ENCODE measurements around the gene TMEM272. TPM values are rescaled to one million over a fixed set of nuclear protein-coding genes. Genes with fewer than 3 reads are reported as not detected.

TMEM272 gene
- total and polyA plus RNA-seq, 2 donors (not counting 3 experiments of a cell fraction or from before 2014, with no cell fraction given) = not detected

- no peak overlapping the region for H2AFZ ChIP-seq (ENCODE audit: low read depth, low read length)
- intact Hi-C loops (cut with micrococcal nuclease) = no loop called here
- H3K4me2 ChIP-seq (ENCODE audit: insufficient read depth, low read length) = no peak overlapping the region
- no peak overlapping the region for H3K9ac ChIP-seq (replicated peaks; ENCODE audit: extremely low read depth, insufficient read depth, low read length)
- CTCF ChIA-PET = interaction anchor here (0.9 to 1.0 kb wide), 2 partner anchors 12 to 351 kb away, joined by 3 to 4 read pairs; no protein-coding TSS in a partner anchor
- no peaks in the 10 kb centered on the region for H3K4me1 ChIP-seq (ENCODE audit: control insufficient read depth, extremely low read depth, insufficient read depth, low read length)
- no peaks in the 10 kb centered on the region for H3K27me3 ChIP-seq (ENCODE audit: control insufficient read depth in 2 of 2, insufficient read depth in 2 of 2, low read length in 2 of 2)
- H3K79me2 ChIP-seq (ENCODE audit: control insufficient read depth, insufficient read depth, low read length) = no peaks in the 10 kb centered on the region
- FAIRE-seq = no peak
- H3K36me3 ChIP-seq (ENCODE audit: control insufficient read depth in 2 of 2, extremely low read depth in 1 of 2, insufficient read depth in 2 of 2, low read length in 2 of 2) = no peaks in the 10 kb centered on the region
- H3K27ac ChIP-seq (ENCODE audit: insufficient read depth, low read depth, low read length) = no peak overlapping the region
- DNase-seq (ENCODE audit: low read depth, low spot score) = no peak
- TF ChIP-seq CTCF (IDR thresholded peaks at IDR 0.05; ENCODE audit: extremely low read depth in 1 of 2, insufficient read depth in 1 of 2, low read depth in 1 of 2, low read length in 2 of 2) (no peak), POLR2A (IDR thresholded peaks at IDR 0.05; ENCODE audit: low read depth, low read length) (no peak)
- no peak overlapping the region for H3K4me3 ChIP-seq (replicated peaks in 1 of 3; ENCODE audit: insufficient read depth in 1 of 3, low read depth in 1 of 3, low read length in 3 of 3)
- BruUV-seq (replicated peaks) = no TSS peak
- dilution Hi-C loops (cut with MboI; ENCODE audit: extremely low pct_ligation_motif_present, low sequenced_read_pairs) = no loop called here
- POLR2A ChIA-PET = interaction anchor here (1.7 kb wide), 1 partner anchor 333 kb away, joined by 9 read pairs; the partner anchor contains the start of gene INTS6
- H3K9me3 ChIP-seq (replicated peaks; ENCODE audit: control insufficient read depth, insufficient read depth, low read length) = no peaks in the 10 kb centered on the region
- no peaks in the 10 kb centered on the region for H3K9me1 ChIP-seq (replicated peaks; ENCODE audit: control insufficient read depth, extremely low read depth, insufficient read depth, low read length)
- H4K20me1 ChIP-seq (replicated peaks; ENCODE audit: control insufficient read depth, extremely low read depth, insufficient read depth, low read length) = no peaks in the 10 kb centered on the region
Observed at GRCh38 chr13:51785712-51786424, 59.1 kb downstream of the TMEM272 start.

GRCh38 chr13:51784097-51784496, 60.9 kb downstream of the TMEM272 start:
- CTCF ChIA-PET = no interaction called here
- Histone ChIP-seq H3K27ac (ENCODE audit: insufficient read depth, low read depth, low read length) (no peak overlapping the region), H3K4me1 (ENCODE audit: control insufficient read depth, extremely low read depth, insufficient read depth, low read length) (no peaks in the 10 kb centered on the region), H3K79me2 (ENCODE audit: control insufficient read depth, insufficient read depth, low read length) (no peaks in the 10 kb centered on the region), H4K20me1 (replicated peaks; ENCODE audit: control insufficient read depth, extremely low read depth, insufficient read depth, low read length) (no peaks in the 10 kb centered on the region), H3K4me3 (replicated peaks in 1 of 3; ENCODE audit: insufficient read depth in 1 of 3, low read depth in 1 of 3, low read length in 3 of 3) (no peak overlapping the region), H3K27me3 (ENCODE audit: control insufficient read depth in 2 of 2, insufficient read depth in 2 of 2, low read length in 2 of 2) (no peaks in the 10 kb centered on the region), H3K9ac (replicated peaks; ENCODE audit: extremely low read depth, insufficient read depth, low read length) (no peak overlapping the region), H3K9me1 (replicated peaks; ENCODE audit: control insufficient read depth, extremely low read depth, insufficient read depth, low read length) (no peaks in the 10 kb centered on the region), H3K9me3 (replicated peaks; ENCODE audit: control insufficient read depth, insufficient read depth, low read length) (no peaks in the 10 kb centered on the region), H2AFZ (ENCODE audit: low read depth, low read length) (no peak overlapping the region), H3K4me2 (ENCODE audit: insufficient read depth, low read length) (no peak overlapping the region), H3K36me3 (ENCODE audit: control insufficient read depth in 2 of 2, extremely low read depth in 1 of 2, insufficient read depth in 2 of 2, low read length in 2 of 2) (no peaks in the 10 kb centered on the region)
- no TSS peak for BruUV-seq (replicated peaks)
- POLR2A ChIA-PET = interaction anchor here (2.4 kb wide), 1 partner anchor 331 kb away, joined by 6 read pairs; the partner anchor contains the start of gene INTS6
- intact Hi-C loops (cut with micrococcal nuclease) (no loop called here), dilution Hi-C loops (cut with MboI; ENCODE audit: extremely low pct_ligation_motif_present, low sequenced_read_pairs) (no loop called here)
- no peak for FAIRE-seq
- TF ChIP-seq POLR2A (IDR thresholded peaks at IDR 0.05; ENCODE audit: low read depth, low read length) = no peak
- no peak for TF ChIP-seq CTCF (IDR thresholded peaks at IDR 0.05; ENCODE audit: extremely low read depth in 1 of 2, insufficient read depth in 1 of 2, low read depth in 1 of 2, low read length in 2 of 2)
- no peak for TF ChIP-seq MYC (IDR thresholded peaks at IDR 0.05; ENCODE audit: low read depth, low read length)
- TF ChIP-seq POLR2AphosphoS5 (IDR thresholded peaks at IDR 0.05; ENCODE audit: insufficient read depth, low read depth, low read length) = no peak
- TF ChIP-seq JUN (IDR thresholded peaks at IDR 0.05; ENCODE audit: borderline replicate concordance, insufficient read depth, insufficient read length, low read depth) = no peak
- TF ChIP-seq GATA2 (IDR thresholded peaks at IDR 0.05; ENCODE audit: insufficient read depth, insufficient read length, low read depth, low read length) = no peak
- TF ChIP-seq FOS (IDR thresholded peaks at IDR 0.05; ENCODE audit: borderline replicate concordance, insufficient read depth, low read length) = no peak
- no peak for TF ChIP-seq MAX (IDR thresholded peaks at IDR 0.05; ENCODE audit: insufficient read depth, insufficient read length)
- no peak for TF ChIP-seq EZH2 (IDR thresholded peaks at IDR 0.05; ENCODE audit: borderline replicate concordance, low read depth, low read length, severe bottlenecking)
- DNase-seq (ENCODE audit: low read depth, low spot score) = no peak

All from endothelial cell of umbilical vein (primary cell).